HG02763 (cell line): ENCODE data around the gene CCDC6.
"Not testable (repeated sequence)": the region's sequence is repeated elsewhere in the genome, so short reads cannot be mapped to it uniquely, and the experiment has no call there.

Source experiments
- ATAC-seq: cut with Tn5 transposase; IDR thresholded peaks from one replicate; pipeline ENCODE4 v1.9.1; 2021; ENCODE audit warnings: mild to moderate bottlenecking, moderate library complexity; ENCODE audit not compliant: unreplicated experiment

Gene CCDC6

DNA sequence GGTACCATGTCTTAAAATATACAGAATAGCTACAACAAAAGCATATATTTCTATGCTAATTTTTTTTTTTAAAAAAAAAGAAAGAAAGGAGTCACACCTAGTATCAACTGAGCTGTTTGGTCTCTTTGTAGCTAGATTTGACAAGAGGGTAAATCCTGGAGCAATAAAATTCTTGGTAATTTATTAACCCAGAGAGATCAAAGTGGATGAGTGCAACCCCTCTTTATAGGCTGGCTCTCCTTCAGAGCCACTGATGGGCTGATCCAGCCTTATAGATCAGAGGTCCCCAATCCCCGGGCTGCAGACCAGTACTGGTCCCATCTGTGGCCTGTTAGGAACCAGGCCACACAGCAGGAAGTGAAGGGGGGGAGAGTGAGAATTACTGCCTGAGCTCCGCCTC lies 133.3 kb downstream of the CCDC6 start:
- ATAC-seq: no peak

- ATAC-seq: no peak
Measured at GRCh38 chr10:59771162-59771807, 135.1 kb downstream of the CCDC6 start.

DNA sequence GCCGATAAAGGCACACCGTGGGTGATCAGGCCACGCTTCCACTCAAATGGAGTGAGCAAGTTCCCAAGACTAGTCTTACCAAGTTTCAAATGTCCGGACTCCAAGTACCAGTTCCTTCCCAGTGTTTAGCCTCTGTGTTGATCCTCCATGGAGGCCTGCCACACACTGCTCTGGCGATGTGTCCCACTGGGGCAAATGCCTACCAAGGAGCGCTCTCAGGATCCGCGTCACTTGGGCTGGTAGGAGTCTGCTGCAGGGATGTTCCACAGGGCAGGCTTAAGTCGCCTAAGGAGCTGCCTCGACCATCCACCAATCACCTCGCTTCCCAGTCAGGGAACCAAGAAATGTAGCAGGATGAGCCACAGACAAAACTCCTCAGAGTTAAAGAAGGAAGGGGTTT lies 135.7 kb downstream of the CCDC6 start:
- no peak for ATAC-seq

- no peak for ATAC-seq
Measured at GRCh38 chr10:59762505-59762904, 143.9 kb downstream of the CCDC6 start.

DNA sequence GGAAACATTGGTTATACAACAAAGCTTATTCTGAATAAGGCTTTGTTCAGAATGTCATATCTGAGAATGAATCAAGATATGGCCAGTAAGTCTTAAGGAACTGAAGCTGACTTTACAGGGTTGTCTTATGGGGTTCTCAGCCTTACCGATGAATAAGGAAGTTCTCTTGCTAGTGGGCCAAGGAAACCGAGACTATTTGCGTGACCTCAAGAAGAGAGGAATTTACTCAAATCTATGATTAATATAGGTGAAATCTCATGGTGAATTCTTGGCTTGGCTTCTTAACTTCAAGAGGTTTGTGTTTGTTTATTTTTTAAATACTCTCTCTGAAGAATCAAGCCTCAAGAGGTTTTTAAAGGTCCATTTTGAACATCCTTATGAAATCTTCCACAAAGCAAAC lies 148.4 kb downstream of the CCDC6 start:
- no peak for ATAC-seq

GRCh38 chr10:59754951-59755350 lies 151.4 kb downstream of the CCDC6 start:
- no peak for ATAC-seq

GRCh38 chr10:59753267-59753666 lies 153.1 kb downstream of the CCDC6 start, which contains the start of gene MRLN:
Gene MRLN (minus strand): TSS chr10:59753455.
- ATAC-seq: no peak

DNA sequence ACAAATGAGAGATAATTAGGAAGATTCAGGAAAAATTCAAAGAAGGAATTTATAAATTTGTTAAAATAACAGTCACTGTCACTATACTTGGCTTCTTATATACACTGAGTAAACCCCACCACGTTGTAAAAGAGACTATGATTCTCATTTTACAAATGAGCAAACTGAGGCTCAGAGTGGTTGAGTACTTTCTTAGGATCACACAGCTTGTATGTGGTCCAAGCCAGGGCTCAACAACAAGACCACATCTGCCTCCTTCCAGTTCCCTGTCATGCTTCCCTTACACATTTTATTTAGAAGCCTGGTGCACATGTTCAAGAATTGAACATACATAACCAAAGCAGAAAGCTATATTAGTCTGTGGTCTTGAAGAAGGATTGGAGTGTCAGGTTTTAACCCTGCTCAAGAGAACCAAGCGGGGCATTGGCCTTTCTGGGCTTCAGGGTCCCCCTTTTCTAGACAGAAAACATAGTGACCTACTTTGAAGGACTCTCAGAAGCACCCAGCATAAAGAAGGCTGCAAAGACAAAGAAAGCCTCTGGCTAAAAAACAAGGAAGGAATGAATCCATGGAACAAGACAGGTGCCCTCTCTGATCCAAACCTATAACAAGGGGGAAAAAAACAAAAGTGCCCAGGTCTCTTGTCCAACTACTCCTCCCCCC lies 153.9 kb downstream of the CCDC6 start:
- no peak for ATAC-seq

DNA sequence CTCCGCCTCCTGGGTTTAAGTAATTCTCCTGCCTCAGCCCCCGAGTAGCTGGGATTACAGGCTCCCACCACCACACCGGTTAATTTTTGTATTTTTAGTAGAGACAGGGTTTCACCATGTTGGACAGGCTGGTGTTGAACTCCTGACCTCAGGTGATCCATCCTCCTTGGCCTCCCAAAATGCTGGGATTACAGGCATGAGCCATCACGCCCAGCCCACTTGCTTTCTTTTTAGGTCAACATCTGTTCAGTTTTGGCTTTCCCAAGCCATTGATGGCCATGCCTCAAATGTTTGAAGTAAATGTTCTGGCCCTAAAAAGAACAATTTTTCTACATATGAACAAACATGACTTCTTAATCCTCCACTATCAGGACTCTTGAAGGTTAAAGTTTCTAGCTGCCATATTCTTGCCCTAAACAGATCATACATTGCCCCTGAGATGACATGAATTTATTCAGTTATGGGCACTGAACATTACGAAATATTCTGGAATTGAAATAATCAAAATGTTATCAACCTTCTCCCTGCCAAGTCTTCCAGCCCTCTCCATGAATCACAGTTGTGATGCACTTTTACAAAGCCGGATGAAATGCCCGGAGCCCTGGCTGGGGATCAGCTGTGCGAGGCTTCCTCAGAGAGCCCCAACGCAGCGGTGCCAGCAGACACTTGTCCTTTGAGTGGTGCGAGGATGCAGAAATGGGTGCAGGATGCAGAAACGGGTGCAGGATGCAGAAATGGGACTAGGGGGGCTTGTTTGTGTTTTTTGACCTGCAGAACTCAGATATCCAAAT lies 156.0 kb downstream of the CCDC6 start:
- ATAC-seq: no peak

- no peak for ATAC-seq
Measured at GRCh38 chr10:59748834-59749233, 157.5 kb downstream of the CCDC6 start.

DNA sequence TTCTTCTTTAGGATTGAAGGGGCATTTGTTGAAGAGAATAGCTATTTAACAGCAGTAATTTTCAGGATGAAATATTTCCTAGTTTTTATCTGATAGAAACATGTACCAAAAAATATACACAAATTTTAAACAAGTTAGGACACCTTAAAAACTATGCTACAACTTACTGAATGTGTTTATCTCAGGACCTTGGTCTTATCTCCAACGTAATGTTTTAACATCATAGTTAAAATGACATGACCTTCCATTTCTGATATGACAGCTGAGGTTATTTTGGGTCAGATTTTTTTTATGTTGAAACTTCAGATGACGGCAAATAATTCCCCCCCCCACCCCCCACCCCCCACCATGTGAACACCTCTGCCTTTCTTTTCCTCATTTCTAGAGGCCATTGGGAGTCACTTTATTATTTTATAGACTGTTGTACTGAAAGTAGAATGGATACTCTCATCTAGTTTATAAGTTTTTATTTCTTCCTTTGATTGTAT lies 161.1 kb downstream of the CCDC6 start:
- no peak for ATAC-seq

GRCh38 chr10:59744762-59745161 lies 161.6 kb downstream of the CCDC6 start:
- ATAC-seq: not testable (repeated sequence)

- ATAC-seq: not testable (repeated sequence)
Measured at GRCh38 chr10:59744156-59744555, 162.2 kb downstream of the CCDC6 start.

DNA sequence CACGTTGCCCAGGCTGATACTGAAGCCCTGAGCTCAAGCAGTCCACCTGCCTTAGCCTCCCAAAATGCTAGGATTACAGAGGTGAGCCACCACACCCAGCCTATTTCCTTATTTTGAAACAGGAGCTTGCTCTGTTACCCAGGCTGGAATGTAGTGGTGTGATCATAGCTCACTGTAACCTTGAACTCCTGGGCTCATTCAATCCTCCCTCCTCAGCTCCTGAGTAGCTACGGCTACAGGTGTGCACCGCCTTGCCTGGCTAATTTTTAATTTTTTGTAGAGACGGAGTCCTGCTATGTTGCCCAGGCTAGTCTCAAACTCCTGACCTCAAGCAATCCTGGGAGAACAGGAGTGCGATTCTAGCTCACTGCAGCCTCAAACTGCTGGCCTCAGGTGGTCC lies 164.8 kb downstream of the CCDC6 start:
- ATAC-seq: no peak

GRCh38 chr10:59741048-59741447 lies 165.3 kb downstream of the CCDC6 start:
- no peak for ATAC-seq
